OCI-LY1 (cell line): Measurements from ENCODE around the gene CD109.

Experiments
- CTCF ChIP-seq: fragments of 200-600 bp; sonication (generic), shearing (Covaris generic); IDR thresholded peaks from 2 replicates; pipeline ENCODE4 v1.5.1; 2017; ENCODE audit warnings: mild to moderate bottlenecking, antibody characterized with exemption, low read length, moderate library complexity, mixed read lengths
- EZH2 ChIP-seq: fragments of 200-600 bp; sonication (generic), shearing (Covaris generic); IDR thresholded peaks from 2 replicates; pipeline ENCODE4 v1.8.0; 2017; ENCODE audit warnings: borderline replicate concordance, mixed run types, mild to moderate bottlenecking, antibody characterized with exemption, low read length, moderate library complexity, mixed read lengths

GRCh38 chr6:73728548-73729205, 32.7 kb downstream of the CD109 start:
- TF ChIP-seq CTCF, result no peak
- no peak for TF ChIP-seq EZH2
